NCI-H2171 (cell line): ENCODE results near the gene BMP4.
"Not testable (repeated sequence)": the region's sequence is repeated elsewhere in the genome, so short reads cannot be mapped to it uniquely, and the experiment has no call there.

ENCODE experiments used
- DNase-seq: peaks from one replicate; lab custom pipeline; 2025; lab: John Stamatoyannopoulos, UW

The BMP4 gene

DNA sequence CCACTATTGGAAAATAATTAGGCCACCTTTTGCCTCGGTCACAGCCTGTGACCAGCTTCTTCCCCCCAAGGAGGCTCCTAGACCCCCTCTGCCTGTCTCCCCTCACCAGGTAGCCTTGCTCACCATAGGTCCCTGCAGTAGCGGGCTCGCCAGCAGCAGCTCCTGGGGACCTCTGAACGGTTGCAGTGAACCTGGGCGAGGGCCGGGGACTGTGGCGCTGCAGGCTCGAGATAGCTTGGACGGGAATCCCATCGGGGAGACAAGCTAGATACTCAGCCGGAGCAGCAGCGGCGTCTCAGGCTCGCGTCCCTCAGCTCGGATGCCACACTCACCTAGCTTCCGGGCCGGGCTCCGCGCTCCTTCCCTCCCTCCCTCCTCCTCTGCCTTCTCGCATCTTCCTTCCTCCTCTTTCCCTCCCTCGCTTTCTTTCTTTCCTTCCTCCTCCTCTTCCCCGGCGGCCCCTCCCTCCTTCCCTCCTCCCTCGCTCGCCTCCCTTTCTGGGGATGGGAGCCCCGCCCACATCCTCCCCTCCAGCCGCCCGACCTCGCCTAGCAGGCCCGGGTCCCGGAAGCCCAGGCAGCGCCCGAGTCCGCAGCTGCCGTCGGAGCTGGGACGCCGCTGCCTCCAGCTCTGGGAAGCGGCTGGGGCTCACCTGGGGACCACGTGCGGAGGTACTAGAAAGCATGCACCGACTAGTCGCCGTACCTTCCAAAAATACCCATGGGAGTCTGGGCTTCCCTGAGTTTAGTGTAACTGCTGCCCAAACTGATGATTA is at the start of gene BMP4:
Gene BMP4 (minus strand): TSS at position 399 of the 775 bp plus-strand sequence. CDS start 4,603 bp downstream, outside the sequence.
- DNase-seq: no peak

DNA sequence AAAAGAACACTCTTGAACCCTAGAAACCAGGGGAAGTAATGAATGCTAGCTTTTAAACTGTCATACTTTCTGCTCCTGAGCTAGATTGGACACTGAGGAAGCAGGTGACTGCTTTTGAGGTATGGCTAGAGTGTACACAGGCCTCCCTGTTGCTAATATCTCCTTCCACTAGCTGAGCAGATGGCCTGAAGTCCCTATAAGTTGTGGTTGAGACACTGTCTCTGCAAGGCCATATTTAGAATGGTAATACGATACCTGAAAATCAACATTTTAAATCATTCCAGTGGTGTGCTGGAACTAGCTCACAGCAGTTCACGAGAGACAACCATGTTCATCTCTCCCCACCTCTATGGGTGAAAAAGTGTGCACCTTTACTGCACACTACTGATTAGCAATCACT is 46.4 kb upstream of the BMP4 start:
- no peak for DNase-seq

GRCh38 chr14:54002653-54003052 is 46.0 kb upstream of the BMP4 start:
- DNase-seq: no peak

DNA sequence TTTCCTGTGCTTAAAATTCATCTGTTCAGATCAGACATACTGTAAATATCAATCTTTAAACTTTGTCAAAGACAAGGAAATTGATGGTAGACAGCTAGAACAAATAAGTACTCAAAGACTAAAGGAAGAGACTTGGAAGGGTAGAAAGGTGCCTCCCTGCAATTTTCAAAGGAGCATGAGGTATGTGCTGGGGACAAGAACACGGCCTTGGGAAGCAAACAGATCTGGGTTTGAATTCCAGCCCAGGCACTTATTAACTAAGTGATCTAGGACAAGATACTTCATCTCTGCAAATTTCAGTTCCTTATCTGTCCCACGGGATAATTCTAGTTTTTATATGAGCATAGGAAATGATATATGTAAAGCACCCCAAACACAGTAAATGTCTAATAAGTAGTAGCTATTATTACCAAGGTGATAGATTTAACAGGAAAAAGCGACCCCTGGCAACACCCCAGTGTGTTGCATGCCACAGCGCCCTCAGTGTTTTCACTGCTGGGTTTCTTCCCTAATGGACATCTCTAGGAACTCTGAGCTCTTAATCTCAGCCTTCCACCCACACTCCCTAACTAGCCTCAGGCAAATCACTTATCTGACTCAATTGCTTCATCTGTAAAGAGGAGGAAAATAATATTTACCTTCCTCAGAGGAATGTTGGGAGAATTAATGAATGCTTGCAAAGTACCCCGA is 44.7 kb upstream of the BMP4 start:
- DNase-seq: no peak

GRCh38 chr14:54000341-54000811 is 43.8 kb upstream of the BMP4 start:
- DNase-seq: no peak

- no peak for DNase-seq
These were observed 42.5 kb upstream of the BMP4 start for GRCh38 chr14:53999061-53999488.

- DNase-seq: no peak
These were observed 39.4 kb upstream of the BMP4 start for GRCh38 chr14:53996041-53996440.

DNA sequence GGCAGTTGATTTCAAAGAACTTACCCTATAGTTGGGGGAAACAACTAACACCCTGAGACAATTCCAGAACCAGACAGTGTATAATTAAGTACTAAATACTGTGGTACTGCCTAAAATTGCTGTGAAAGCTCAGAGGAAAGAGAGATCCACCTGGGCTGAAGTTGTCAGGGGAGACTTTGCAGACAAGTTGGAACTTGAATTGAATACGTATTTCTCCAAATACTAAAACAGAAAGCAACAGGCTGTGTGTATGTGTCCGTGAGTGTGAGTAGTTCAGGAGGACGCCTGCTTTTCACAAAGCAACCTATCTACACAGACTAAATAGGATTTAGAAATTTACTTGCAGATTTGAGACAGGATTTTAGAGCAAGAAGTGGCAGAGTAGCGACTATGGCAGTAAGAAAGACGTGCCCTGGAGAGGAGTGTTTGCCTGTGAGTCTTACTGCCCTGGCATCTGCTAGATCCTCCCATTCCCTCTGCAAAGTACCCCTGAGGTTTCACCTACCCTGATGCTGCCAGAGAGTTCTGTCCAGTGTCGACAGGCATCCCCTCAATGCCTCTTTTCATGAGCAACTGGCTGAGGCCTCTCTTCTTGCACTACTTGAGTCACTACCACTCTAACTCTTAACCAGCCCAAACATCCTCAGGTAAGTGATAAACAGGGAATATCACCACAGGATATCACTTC is 37.4 kb upstream of the BMP4 start:
- no peak for DNase-seq

DNA sequence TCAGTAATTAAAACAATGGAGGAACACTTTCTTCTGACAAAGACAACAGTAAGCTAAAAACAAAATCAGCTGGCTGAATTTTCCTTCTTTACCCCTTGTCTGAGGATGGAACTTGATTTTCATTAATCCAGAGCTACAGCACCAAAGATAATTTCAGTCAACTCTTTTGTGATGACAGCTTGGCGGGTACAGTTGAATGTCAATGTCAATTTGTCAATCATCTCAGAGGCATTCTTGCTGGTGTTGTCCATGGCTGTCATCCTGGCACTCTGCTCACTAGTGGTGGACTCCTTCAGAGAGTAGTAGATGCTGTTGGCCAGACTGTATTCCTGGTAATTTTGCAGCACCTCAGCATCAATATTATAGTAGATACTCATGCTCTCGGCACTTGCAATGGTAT is 34.4 kb upstream of the BMP4 start:
- no peak for DNase-seq

- not testable (repeated sequence) for DNase-seq
These were observed 30.1 kb upstream of the BMP4 start for GRCh38 chr14:53986718-53987117.

DNA sequence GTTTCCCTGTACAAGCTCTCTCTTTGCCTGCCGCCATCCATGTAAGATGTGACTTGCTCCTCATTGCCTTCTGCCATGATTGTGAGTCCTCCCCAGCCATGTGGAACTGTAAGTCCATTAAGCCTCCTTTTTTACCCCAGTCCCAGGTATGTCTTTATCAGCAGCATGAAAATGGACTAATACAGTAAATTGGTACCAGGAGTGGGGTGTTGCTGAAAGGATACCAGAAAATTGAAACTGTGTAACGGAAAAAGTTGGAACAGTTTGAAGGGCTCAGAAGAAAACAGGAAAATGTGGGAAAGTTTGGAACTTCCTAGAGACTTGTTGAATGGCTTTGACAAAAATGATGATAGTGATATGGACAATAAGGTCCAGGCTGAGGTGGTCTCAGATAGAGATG is 28.3 kb upstream of the BMP4 start:
- not testable (repeated sequence) for DNase-seq

- DNase-seq: no peak
These were observed 26.5 kb upstream of the BMP4 start for GRCh38 chr14:53983112-53983511.

DNA sequence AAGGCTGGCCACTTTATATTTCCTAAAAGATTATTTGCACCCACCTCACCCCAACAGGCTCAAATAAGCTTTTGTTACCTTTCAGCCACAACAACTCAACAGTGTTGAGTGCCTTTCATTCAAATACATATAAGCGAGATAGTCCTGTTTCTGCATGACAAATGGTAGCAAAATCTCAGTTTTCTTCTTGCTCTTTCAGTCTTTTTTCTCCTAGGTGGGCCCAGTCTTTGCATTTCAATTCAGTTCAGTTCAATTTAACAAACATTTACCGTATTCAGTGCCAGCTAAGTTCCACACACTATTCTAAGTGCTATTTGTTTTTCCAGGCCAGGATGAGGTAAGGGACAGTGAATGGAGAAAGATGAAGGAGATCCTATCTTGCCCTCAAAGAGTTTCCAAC is 25.9 kb upstream of the BMP4 start:
- no peak for DNase-seq

DNA sequence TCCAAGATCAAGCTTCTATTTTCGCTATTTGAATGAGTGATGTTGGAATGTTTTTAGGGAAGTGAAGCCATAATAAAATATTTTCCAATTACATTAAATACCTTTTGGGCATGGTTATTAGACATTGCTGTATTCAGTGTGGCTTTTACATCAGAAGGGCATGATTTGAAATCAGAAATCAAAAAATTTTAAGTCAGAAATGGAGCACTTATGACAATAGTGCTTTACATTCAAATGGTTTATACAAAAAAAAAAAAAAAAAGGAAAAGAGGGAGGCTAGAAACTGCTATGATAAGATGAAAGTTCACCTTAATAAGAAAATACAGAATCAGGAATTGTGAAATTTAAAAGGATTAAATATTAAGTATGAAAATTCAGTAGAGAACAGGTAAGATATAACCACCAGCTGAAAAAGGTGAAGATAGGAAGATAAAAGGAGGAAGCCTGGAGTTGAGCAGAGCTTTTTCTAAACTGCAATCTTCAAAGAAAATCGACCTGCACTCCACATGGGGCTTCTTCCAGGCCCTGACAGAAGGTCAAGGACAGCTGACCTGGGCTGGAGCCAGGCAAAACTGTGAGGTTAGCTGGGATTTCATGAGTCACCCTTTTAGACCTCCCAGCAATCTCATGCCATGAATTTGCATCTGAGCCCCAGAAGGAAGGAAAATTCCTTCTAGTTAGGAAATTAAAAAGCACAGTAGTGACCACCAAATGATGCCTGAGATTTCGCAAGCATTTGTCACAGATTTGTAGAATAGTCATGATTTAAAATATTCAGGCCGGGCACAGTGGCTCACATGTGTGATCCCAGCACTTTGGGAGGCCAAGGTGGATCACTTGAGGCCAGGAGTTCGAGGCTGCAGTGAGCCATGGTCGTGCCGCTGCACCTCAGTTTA is 23.4 kb upstream of the BMP4 start:
- DNase-seq: no peak

DNA sequence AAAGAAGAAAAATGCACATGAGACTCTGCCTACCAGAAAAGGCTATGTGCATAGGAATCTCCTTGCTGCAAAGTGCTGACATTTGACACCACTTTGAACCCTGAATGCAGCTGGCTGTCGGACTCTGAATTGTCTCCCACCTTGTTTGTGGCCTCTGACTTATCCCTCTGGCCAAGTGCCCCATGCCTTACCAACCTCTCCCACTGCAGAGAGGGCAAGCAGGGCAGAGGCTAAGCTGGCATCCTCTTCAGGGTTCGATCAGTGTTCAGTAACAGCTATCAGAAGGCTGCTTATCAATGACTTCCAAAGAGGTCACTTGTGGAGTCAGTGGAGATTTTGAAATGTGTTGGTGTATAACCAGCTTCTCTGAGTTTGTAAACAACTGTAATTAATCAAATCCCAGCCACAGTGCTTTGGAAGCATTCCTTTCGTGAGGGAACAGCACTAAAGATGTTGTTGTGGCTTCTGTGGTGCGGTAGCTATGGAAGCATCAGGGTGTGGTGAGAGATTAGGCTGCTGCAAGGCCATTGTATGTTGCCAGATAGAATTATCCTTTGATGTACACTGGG is 22.6 kb upstream of the BMP4 start:
- DNase-seq: no peak

- no peak for DNase-seq
These were observed 21.6 kb upstream of the BMP4 start for GRCh38 chr14:53978194-53978593.

- DNase-seq: no peak
These were observed 18.8 kb upstream of the BMP4 start for GRCh38 chr14:53975444-53975843.

GRCh38 chr14:53971521-53971920 is 14.9 kb upstream of the BMP4 start:
- no peak for DNase-seq

DNA sequence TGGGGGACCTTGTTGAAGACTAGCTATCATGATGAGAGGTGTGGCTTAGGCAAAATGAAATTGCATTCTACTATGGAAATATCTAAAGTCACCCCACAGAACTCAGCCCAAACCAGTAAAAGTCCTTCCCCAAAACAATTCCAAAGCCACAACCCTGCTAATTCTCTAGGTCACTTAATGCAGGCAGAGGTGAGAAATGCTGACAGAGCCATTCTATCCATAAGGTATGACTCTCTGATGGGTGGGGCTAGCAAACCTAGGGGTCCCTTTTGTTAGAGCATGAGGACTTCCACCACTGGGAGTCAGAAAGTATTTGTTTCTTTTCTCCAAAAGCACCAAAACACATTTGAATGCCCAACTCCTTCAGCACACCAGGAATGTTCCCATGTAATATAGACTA is 12.7 kb upstream of the BMP4 start:
- no peak for DNase-seq

GRCh38 chr14:53968726-53969125 is 12.1 kb upstream of the BMP4 start:
- DNase-seq: no peak

DNA sequence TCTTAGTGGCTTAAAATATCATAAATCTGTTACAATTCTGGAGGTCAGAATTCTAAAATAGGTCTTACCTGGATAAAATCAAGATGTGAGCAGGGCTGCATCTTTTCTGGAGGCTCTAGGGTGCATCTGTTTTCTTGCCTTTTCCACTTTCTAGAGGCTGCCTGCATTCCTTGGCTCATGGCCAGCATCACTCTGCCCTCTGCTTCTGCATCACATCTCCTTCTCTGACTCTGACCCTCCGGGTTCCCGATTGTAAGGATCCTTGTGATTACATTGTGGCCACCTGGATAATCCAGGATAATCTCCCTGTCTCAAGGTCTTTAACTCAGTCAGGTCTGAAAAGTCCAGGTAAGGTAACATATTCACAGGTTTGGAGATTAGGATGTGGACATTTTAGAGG is 11.0 kb upstream of the BMP4 start:
- DNase-seq: no peak
